NCI-H748 treated with DMSO at 0.1 percent for 48 hours (cell line): ENCODE results near the gene MAPK8IP1.
A peak's percentile ranks its signal among the peaks of the same experiment; 100 is the strongest.
"Not testable (repeated sequence)": the region's sequence is repeated elsewhere in the genome, so short reads cannot be mapped to it uniquely, and the experiment has no call there.

Source experiments
- DNase-seq: peaks from one replicate; lab custom pipeline; 2025; lab: John Stamatoyannopoulos, UW

Gene MAPK8IP1

DNA sequence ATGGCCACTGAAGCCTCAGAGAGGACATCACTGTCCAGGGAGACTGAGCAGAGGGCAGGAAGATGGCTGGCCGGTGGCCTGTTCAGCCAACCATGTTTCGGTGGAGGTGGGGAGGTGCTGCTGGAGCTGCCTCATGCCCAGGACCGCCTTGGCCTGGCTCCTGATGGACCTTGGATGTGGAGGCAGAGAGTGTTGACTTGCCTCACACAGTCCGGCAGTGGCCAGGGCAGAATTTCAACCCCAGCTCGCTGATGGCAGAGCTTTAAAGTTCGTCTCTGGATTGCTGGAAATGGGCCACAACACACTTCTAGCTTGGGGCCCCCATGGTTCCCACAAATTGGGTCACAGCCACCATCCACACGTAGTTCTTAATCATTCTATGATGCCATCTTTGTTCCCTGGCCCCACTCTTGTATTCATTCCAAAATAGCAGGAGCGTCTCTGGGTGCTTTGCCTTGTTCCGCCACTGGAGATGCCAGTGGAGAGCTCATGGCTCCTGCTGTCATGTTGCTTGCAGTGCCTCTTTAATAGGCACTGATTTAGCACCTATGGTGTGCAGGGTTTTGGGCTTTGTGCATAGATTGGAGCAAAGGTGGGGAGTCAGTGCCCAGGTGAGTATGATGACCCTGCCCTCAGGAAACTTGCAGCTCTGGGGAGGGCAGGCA, 5.6 kb downstream of the MAPK8IP1 start:
- no peak for DNase-seq

DNA sequence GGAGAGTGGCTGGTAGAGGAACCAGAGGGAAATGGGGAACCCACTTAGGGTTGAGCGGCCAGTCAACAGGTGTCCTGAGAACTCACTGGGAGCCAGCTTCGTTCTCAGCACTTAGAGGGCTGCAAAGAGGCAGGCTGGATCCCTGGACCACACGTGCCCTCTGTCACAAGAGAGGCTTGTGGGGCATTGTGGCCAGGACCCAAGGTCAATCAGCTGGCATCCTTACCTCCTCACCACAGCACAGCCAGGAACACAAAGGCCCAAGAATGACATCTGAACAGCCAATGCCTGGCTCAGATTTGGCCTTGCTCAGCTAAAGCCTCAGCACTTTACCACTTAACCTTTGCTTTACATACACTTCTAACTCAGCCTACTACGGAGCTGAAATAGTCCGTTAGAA, 7.4 kb downstream of the MAPK8IP1 start:
- no peak for DNase-seq

DNA sequence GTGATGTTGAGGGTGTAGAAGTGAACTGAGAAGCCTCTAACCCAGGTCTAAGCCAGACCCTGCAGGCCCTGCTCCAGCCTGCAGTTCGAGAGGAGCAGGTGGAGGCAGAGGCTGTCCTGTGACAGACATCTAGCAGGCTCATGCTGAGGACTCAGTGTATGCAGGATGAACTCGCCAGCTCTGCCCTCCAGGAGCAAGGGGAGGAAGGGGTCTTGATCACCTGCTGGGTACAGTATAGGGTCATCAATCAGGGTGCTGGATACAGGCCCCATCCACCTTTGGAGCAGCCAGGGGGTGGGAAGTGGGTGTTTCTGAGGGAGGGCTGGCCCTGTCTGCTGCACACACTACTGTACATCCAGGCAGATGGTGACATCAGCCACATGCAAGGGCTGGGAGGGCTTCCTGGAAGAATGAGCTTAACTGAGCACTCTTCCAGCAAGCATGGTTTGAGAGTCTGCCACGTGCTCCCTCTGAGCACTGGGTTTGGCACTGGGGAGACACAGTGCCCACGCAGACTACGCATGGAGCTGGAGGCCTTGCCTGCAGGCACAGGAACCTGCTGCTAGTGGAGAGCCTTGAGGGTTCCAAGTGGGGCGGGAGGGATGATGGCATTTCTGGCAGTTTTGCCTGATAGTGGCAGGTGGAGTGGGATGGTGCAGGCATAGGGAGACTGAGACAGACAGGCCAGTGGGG, 9.2 kb downstream of the MAPK8IP1 start:
- DNase-seq: no peak

DNA sequence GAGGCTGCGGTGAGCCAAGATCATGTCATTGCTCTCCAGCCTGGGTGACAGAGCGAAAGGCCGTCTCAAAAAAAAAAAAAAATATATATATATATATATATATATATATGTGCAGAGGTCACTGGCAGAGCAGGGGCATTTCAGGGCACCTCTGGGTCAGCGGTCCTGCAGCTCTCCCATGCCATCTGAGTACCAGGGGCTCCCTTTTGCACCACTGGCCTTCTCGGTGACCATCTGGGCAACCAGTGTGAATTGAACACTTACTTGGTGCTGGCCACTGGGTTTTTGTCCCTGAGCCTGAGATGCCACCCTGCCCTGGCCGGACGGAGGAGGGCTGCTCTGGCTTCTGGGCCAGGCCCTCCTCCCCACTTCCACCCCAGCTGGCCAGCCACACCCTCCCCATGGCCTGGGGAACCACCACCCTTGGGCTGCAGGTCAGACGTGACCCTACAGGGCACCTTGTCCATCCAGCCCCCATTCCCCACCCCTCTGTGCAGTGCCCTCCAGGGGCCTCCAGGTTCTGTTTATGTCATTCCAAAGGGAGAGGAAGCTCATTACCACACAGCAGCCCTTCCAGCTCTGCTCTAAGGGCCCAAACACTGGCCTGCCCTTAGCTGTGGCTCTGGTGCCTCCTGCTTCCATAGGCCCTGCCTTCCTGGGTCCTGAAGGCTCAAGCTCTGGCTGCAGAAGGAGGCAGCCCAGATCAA, 10.3 kb downstream of the MAPK8IP1 start:
- no peak for DNase-seq

DNA sequence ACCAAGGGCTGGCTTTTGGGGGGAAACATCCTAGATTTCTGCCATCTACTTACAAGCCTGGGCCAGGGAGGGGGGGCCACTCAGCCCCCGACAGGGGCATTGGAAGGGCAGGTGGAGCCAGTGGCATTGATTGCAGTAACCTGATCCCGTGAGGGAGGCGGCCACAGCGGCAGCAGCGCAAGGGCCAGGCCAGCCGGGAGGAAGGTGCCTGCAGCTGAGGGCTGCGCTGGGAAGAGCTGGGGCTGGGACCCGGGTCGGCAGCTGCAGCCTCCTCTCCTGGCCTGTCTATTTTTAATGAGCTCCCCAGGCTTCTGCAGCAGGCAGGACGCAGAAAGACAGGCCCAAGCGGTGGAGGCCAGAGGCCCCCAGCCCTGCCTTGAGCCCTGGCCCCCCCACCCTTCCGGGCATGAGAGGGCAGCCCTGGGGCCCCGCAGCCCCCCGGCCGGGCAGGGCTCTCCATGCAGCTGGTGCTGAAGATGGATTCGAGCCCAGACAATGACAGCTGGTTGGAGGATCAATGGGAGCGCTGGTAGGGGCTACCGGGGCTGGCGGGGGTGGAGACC, 11.1 kb downstream of the MAPK8IP1 start:
- DNase-seq: peak; percentile 53

DNA sequence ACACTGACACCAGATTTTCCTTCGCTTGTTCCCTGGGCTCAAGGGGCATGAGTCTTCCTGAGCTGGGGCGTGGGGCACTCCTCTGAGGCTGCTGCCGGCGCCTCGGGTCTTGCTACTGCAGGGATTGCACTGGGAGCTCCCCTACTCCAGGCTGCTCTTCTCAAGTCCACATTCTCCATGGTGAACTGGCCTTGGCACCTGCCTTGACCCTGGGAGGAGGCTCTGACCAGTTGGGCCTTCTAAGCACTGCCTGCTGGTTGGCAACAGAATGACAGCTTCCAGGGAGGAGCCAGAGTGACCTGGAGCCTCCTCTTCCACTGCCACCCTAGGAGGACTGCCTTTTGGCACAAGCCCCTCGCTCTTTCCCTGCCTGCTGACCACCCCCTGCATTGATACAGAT, 12.1 kb downstream of the MAPK8IP1 start:
- no peak for DNase-seq

DNA sequence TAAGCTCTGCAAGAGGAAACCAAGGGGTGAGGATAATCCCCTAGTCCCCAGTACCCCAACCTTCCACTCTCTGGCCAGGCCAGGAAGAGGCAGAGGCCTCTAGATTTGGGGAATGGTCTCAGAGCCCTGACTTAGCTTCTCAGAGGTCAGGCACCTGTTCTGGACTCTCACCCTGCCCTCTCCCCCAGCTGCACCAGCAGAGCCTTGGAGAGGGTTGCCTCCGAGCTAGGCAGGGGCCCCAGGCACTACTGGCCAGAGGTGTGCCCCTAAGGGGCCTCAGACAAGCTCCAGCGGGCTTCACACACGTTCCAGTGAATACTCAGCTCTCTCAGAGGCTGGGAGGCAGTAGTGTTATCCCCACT, 13.6 kb downstream of the MAPK8IP1 start:
- DNase-seq: no peak

DNA sequence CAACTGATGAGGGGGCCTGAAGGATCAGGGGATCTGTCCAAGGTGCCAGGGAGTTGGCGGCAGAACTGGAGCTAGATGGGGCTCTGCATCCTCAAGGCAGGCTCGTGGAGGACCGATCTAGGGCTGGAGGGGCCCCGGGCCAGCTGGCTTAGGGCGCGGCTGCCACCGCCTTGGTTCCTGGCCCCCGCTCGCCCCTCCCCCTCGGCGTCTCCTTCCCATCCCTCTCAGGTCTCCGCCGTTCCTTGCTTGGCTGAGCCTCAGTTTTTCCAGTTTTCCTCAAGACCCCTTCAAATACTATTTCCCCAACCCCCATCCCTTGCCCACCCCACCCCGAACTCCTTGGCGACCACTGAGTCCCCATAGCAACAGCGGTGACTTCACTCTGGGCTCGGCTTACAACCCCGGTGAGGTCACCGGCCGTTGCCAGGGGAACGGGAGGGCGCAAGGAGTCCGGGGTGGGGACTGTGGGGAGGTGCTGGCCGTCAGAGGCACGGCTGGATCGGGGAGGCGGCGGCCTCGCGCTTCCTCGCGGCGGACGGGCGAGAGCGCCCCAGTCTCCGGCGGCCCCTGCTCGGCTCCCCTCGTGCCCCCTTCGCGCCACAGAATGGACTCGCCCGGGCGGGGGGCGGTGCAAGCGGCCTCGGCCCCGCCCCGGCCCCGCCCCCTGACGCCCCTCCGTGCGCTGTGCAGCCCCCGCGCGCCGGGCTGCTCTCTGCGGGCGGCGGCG, 14.2 kb downstream of the MAPK8IP1 start:
- peak; percentile 79 for DNase-seq

DNA sequence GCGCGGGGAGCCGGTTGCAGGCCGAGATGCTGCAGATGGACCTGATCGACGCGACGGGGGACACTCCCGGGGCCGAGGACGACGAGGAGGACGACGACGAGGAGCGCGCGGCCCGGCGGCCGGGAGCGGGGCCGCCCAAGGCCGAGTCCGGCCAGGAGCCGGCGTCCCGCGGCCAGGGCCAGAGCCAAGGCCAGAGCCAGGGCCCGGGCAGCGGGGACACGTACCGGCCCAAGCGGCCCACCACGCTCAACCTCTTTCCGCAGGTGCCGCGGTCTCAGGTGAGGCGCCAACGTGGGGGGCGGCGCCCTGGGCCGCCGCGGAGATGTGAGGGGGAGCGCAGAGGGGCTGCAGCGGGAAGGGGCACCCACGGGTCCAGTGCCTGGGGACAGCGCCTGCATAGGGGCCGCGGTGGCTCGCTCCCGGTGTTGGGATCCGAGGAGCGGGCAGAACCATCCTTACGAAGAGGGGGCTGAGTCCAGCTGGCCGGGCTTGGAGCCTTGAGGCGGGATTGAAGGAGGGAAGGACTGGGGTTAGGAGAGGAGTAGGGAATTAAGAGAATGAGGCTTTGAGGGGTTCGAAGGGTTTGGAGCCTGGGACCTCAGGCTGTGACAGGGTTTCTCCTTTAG, 14.8 kb downstream of the MAPK8IP1 start:
- DNase-seq: not testable (repeated sequence)

DNA sequence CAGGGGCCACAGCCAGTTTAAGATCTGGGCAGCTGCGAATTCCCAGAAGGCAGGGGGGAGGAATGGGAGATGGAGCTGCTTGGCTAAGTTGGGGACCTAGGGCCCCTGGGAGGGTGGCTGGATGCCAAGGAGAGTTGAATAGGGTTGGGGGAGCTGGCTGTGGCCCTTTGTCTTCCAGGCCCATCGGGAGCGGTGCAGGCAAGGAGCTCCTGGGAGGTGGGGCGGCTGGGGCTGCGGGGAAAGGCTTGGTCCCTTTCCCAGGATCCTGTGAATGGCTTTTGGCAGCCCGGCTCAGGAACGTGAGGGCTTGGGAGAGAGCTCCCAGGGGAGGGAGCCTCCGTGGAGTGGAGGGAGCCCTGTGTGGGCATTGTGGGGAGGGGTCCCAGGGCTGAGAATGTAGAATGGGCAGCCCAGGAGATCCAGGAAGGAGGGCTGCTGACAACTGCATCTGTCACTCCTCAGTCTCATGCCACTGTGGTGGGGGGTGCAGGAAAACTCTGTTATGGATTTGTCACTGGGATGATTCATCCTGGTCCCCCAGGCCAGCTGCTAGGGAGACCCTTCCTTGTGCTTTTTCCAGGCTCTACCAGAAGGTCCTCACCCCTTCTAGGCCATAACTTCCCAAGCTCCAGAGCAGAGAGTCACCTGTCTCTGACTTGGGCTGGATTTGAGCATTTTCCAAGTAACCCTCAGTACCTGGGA, 15.6 kb downstream of the MAPK8IP1 start:
- DNase-seq: no peak

DNA sequence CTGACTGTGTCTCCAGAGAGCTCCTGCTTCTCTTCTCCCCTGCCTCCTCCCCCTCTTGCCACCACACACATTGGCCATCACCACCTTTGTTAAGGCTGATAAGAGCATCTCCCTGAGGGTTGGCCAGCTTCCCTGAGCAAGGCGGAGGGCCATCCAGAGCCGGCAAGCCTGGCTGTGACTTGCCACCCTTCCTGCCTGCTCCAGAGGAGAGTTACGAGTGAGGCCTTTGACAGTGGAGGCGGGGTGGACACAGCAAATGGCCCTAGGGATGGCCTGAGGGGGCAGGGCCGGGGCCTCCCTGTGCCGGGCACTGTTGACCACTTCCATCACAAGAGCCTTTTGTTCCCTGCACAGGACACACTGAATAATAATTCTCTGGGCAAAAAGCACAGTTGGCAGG, 16.2 kb downstream of the MAPK8IP1 start:
- no peak for DNase-seq

DNA sequence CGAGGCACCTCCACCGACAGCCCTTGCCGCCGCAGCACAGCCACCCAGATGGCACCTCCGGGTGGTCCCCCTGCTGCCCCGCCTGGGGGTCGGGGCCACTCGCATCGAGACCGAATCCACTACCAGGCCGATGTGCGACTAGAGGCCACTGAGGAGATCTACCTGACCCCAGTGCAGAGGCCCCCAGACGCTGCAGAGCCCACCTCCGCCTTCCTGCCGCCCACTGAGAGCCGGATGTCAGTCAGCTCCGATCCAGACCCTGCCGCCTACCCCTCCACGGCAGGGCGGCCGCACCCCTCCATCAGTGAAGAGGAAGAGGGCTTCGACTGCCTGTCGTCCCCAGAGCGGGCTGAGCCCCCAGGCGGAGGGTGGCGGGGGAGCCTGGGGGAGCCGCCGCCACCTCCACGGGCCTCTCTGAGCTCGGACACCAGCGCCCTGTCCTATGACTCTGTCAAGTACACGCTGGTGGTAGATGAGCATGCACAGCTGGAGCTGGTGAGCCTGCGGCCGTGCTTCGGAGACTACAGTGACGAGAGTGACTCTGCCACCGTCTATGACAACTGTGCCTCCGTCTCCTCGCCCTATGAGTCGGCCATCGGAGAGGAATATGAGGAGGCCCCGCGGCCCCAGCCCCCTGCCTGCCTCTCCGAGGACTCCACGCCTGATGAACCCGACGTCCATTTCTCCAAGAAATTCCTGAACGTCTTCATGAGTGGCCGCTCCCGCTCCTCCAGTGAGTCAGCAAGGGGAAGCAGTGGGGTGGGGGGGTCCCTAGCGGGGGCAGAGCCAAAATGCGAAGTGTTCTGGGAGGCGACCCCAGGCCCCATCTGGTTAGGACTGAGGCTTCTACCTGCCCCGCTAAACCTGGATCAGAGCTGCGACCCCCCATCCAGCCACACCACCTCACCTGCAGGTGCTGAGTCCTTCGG, 17.3 kb downstream of the MAPK8IP1 start:
- no peak for DNase-seq

DNA sequence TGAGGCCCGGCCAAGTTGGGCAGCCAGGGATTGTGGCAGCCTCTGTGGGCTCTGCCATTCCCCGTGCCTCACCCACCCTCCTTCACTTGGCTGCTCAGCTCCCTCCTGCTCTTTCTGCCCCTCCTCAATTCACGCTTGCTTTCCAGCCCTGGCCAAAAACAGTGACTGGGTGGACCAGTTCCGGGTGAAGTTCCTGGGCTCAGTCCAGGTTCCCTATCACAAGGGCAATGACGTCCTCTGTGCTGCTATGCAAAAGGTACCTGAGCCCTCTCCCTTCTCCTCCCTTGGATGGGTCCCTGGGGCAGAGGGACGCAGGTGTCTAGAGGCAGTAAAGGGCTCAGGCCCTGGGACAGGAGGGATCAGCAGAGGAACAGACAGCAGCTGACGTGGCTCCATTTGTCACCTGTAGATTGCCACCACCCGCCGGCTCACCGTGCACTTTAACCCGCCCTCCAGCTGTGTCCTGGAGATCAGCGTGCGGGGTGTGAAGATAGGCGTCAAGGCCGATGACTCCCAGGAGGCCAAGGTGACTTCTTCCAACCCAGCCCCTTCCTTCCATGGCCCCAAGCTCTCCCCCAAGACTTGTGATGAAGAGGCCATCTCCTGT, 19.0 kb downstream of the MAPK8IP1 start:
- DNase-seq: no peak

DNA sequence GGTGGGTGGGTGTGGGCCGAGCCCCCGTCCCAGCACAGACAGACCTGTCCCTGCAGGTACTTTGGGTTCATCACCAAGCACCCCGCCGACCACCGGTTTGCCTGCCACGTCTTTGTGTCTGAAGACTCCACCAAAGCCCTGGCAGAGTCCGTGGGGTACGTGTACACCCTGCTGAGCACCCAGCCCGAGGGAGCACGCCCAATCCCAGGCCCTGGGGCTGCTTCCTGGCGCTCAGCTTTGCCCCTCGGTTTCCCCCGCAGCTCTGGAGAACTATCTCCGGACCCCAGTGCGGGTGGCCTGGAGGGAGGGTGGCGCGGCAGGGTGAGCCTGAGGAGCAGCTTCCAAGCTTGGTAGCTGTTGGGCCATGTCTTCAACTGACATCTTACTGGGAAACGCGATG, 19.6 kb downstream of the MAPK8IP1 start:
- DNase-seq: no peak

DNA sequence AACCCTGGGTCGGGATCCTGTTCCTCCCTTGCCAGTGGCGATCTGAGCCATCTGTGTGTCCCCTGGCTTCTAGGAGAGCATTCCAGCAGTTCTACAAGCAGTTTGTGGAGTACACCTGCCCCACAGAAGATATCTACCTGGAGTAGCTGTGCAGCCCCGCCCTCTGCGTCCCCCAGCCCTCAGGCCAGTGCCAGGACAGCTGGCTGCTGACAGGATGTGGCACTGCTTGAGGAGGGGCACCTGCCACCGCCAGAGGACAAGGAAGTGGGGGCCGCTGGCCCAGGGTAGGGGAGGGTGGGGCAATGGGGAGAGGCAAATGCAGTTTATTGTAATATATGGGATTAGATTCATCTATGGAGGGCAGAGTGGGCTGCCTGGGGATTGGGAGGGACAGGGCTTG, 20.1 kb downstream of the MAPK8IP1 start:
- DNase-seq: not testable (repeated sequence)

DNA sequence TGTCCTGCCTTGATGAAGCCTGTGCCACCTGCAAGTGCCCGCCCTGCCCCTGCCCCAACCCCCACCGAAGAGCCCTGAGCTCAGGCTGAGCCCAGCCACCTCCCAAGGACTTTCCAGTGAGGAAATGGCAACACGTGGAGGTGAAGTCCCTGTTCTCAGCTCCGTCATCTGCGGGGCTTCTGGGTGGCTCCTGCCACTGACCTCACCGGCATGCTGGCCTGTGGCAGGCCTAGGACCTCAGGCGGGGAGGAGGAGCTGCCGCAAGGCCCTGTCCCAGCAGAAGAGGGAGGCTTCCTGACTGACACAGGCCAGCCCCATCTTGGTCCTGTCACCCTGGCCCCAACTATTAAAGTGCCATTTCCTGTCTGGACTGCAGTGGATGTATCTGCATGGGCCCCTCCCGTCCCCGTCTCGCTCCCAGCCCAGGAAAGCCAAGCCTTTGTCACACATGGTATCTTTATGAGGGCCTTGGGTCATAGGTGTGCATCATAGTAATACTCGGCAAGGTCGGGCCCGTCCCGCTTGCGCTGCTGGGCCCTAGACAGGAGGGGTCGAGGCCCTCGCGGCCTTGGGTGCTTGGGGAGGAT, 20.7 kb downstream of the MAPK8IP1 start:
- no peak for DNase-seq

DNA sequence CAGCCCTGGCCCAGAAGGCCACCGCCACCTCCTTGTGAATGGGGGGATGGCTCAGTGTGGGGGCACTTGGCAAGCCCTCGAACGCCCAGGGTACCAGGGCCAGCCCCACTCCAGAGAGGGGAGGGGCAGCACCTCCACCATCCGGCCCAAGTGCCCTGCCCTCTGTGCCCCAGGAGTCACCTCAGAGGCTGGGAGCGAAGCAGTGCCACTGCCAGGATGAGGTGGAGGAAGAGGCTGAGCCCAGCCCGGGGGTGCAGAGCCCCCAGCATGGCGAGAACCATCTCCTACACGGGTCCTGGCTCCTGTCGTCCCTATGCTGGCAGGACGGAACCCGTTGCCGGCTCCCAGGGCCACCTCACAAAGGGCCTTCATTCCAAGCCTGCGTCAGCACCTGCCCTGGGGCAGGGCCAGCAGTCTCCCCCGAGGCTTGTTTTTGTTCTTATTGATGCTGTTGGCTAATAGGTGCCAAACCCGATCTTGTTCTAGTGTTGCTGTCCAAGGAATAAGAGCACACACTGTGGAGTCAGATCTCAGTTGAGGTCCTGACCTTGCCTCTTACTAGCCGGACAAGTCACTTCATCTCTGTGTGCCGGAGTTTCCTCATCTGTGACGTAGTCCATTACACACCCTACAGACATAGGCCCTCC, 21.6 kb downstream of the MAPK8IP1 start, which contains the start of gene FREY1:
FREY1 (minus strand) TSS at position 307 of the 647 bp plus-strand sequence; CDS start at position 281, 26 bp downstream.
- DNase-seq: no peak

DNA sequence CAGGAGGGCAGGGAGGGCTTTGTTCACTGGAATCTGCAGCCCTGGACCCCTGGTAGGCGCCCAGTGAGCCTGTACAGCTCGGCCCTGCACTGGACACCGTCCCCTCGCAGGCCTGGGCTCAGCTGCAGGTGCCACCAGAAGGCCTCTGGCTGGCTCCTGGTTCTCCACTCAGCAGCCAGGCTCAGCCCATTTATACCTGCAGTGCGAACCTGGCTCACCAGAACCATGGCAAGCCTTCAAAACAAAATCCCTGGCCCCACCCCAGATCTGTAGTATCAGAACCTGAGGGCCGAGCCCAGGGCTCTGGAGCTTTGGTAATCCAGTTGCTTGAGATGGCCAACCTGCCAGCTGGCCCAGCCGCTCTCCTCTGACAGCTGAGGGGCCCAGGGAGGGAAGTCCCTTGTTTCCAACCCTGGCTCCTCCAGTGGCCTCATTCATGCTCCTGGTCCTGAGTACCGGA, 22.5 kb downstream of the MAPK8IP1 start:
- DNase-seq: no peak
